Measurements from ENCODE around the gene SCD5. TPM values are rescaled to one million over a fixed set of nuclear protein-coding genes. Genes with fewer than 3 reads are reported as not detected.

The SCD5 gene
- polyA plus RNA-seq, 4 donors, result 0.45 to 73.0 (median 5.3) TPM

GRCh38 chr4:82782626-82783345, 15.8 kb downstream of the SCD5 start:
- H3K4me3 ChIP-seq (ENCODE audit: low read depth in 1 of 3, low read length in 3 of 3), result no peak overlapping the region
- WGBS, 3 donors, result 56 to 64% (median 59%) methylated on average over 5 of the region's 5 CpGs
- peaks cover 0 to 6% of the 10 kb centered on the region in 2 donors for H3K9me3 ChIP-seq (ENCODE audit: control insufficient read depth in 2 of 2, insufficient read depth in 1 of 2, low read depth in 1 of 2, low read length in 1 of 2)
- peaks cover 3 to 79% (median 6%) of the 10 kb centered on the region in 3 donors for H3K4me1 ChIP-seq (ENCODE audit: control insufficient read depth in 3 of 3, insufficient read depth in 2 of 3, low read depth in 1 of 3, low read length in 2 of 3)
- peak overlapping the region in 1 of 3 donors; percentile 84 for H3K27ac ChIP-seq (ENCODE audit: low read depth in 1 of 3, low read length in 2 of 3)
- peaks cover 0 to 12% (median 0%) of the 10 kb centered on the region in 3 donors for H3K36me3 ChIP-seq (ENCODE audit: control insufficient read depth in 3 of 3, insufficient read depth in 2 of 3, low read depth in 1 of 3, low read length in 3 of 3)
- H3K27me3 ChIP-seq (ENCODE audit: control insufficient read depth in 3 of 3, insufficient read depth in 3 of 3, low read length in 3 of 3), result no peaks in the 10 kb centered on the region
- FAIRE-seq (no peak), DNase-seq (peak in 1 of 2 donors; percentile 47)

- DNase-seq (peak; percentile 70 to 97), FAIRE-seq (no peak)
- no peak overlapping the region for H3K4me3 ChIP-seq (ENCODE audit: low read depth in 1 of 3, low read length in 3 of 3)
- H3K27me3 ChIP-seq (ENCODE audit: control insufficient read depth in 3 of 3, insufficient read depth in 3 of 3, low read length in 3 of 3), result no peaks in the 10 kb centered on the region
- WGBS, 3 donors, result 16 to 29% (median 18%) methylated on average over 10 of the region's 10 CpGs
- H3K27ac ChIP-seq (ENCODE audit: low read depth in 1 of 3, low read length in 2 of 3), result peak overlapping the region in 2 of 3 donors; percentile 53 to 84
- H3K36me3 ChIP-seq (ENCODE audit: control insufficient read depth in 3 of 3, insufficient read depth in 2 of 3, low read depth in 1 of 3, low read length in 3 of 3), result peaks cover 0 to 10% (median 0%) of the 10 kb centered on the region in 3 donors
- no peaks in the 10 kb centered on the region for H3K9me3 ChIP-seq (ENCODE audit: control insufficient read depth in 2 of 2, insufficient read depth in 1 of 2, low read depth in 1 of 2, low read length in 1 of 2)
- peaks cover 3 to 73% (median 5%) of the 10 kb centered on the region in 3 donors for H3K4me1 ChIP-seq (ENCODE audit: control insufficient read depth in 3 of 3, insufficient read depth in 2 of 3, low read depth in 1 of 3, low read length in 2 of 3)
These were observed 17.8 kb downstream of the SCD5 start for GRCh38 chr4:82780752-82781231.

DNA sequence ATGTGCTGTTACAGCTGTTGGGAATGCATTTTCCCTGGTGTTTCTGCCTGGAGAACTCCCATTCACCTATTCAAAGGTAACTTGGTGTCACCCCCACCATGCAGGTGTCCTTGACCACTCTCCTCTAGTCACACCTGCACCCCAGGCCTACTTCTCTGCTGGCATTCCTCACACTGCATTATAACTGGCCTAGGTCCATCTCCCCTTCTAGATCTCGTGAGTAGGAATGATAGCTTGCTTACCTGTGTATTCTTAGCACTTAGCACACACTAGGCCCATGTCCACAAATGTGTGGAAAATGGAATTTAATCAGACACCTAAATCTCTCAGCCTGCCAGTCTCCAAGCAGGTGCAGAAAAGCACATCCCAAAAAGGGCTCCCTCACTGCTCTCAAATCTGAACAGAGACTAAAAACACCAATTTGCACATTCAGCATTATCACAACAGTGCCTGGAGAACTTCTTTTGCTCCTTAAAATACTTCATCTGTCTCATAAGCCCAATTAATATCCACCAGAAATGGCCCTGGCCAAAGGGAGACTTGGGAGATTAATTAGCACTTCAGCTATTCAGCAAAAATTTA, 18.3 kb downstream of the SCD5 start:
- H3K4me1 ChIP-seq (ENCODE audit: control insufficient read depth in 3 of 3, insufficient read depth in 2 of 3, low read depth in 1 of 3, low read length in 2 of 3), result peaks cover 2 to 69% (median 3%) of the 10 kb centered on the region in 3 donors
- no peaks in the 10 kb centered on the region for H3K9me3 ChIP-seq (ENCODE audit: control insufficient read depth in 2 of 2, insufficient read depth in 1 of 2, low read depth in 1 of 2, low read length in 1 of 2)
- DNase-seq (peak in 1 of 2 donors; percentile 49), FAIRE-seq (no peak)
- H3K4me3 ChIP-seq (ENCODE audit: low read depth in 1 of 3, low read length in 3 of 3), result no peak overlapping the region
- 12 to 62% (median 29%) methylated on average over 1 of the region's 1 CpG for WGBS, 3 donors
- H3K36me3 ChIP-seq (ENCODE audit: control insufficient read depth in 3 of 3, insufficient read depth in 2 of 3, low read depth in 1 of 3, low read length in 3 of 3), result peaks cover 0 to 12% (median 0%) of the 10 kb centered on the region in 3 donors
- H3K27me3 ChIP-seq (ENCODE audit: control insufficient read depth in 3 of 3, insufficient read depth in 3 of 3, low read length in 3 of 3), result no peaks in the 10 kb centered on the region
- peak overlapping the region in 1 of 3 donors; percentile 84 for H3K27ac ChIP-seq (ENCODE audit: low read depth in 1 of 3, low read length in 2 of 3)

DNA sequence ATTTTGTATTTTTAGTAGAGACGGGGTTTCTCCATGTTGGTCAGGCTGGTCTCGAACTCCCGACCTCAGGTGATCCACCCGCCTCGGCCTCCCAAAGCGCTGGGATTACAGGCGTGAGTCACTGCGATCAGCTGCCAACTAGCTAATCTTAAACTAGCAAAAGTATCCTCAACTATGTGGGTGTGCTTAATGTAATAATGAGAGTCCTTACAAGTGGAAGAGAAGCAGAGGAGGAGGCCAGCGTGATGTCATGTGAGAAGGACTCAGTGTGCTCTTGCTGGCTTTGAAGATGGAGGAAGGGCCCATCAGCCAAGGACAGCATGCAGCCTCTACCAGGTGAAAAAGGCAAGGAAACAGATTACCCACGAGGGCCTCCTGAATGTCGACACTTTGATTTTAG, 19.6 kb downstream of the SCD5 start:
- Histone ChIP-seq H3K9me3 (ENCODE audit: control insufficient read depth in 2 of 2, insufficient read depth in 1 of 2, low read depth in 1 of 2, low read length in 1 of 2) (no peaks in the 10 kb centered on the region), H3K27ac (ENCODE audit: low read depth in 1 of 3, low read length in 2 of 3) (peak overlapping the region in 1 of 3 donors; percentile 84), H3K27me3 (ENCODE audit: control insufficient read depth in 3 of 3, insufficient read depth in 3 of 3, low read length in 3 of 3) (no peaks in the 10 kb centered on the region), H3K4me1 (ENCODE audit: control insufficient read depth in 3 of 3, insufficient read depth in 2 of 3, low read depth in 1 of 3, low read length in 2 of 3) (peaks cover 0 to 62% (median 0%) of the 10 kb centered on the region in 3 donors), H3K36me3 (ENCODE audit: control insufficient read depth in 3 of 3, insufficient read depth in 2 of 3, low read depth in 1 of 3, low read length in 3 of 3) (peaks cover 0 to 17% (median 0%) of the 10 kb centered on the region in 3 donors), H3K4me3 (ENCODE audit: low read depth in 1 of 3, low read length in 3 of 3) (no peak overlapping the region)
- 69 to 78% (median 71%) methylated on average over 8 to 11 of the region's 11 CpGs for WGBS, 3 donors
- FAIRE-seq, result no peak
- no peak for DNase-seq

GRCh38 chr4:82777857-82778525, 20.6 kb downstream of the SCD5 start:
- H3K27me3 ChIP-seq (ENCODE audit: control insufficient read depth in 3 of 3, insufficient read depth in 3 of 3, low read length in 3 of 3), result no peaks in the 10 kb centered on the region
- DNase-seq, result no peak
- FAIRE-seq, result no peak
- H3K4me1 ChIP-seq (ENCODE audit: control insufficient read depth in 3 of 3, insufficient read depth in 2 of 3, low read depth in 1 of 3, low read length in 2 of 3), result peaks cover 0 to 57% (median 0%) of the 10 kb centered on the region in 3 donors
- WGBS, 3 donors, result 90 to 97% (median 93%) methylated on average over 5 of the region's 5 CpGs
- no peaks in the 10 kb centered on the region for H3K9me3 ChIP-seq (ENCODE audit: control insufficient read depth in 2 of 2, insufficient read depth in 1 of 2, low read depth in 1 of 2, low read length in 1 of 2)
- no peak overlapping the region for H3K27ac ChIP-seq (ENCODE audit: low read depth in 1 of 3, low read length in 2 of 3)
- H3K36me3 ChIP-seq (ENCODE audit: control insufficient read depth in 3 of 3, insufficient read depth in 2 of 3, low read depth in 1 of 3, low read length in 3 of 3), result peaks cover 0 to 20% (median 0%) of the 10 kb centered on the region in 3 donors
- H3K4me3 ChIP-seq (ENCODE audit: low read depth in 1 of 3, low read length in 3 of 3), result no peak overlapping the region

GRCh38 chr4:82776925-82777542, 21.6 kb downstream of the SCD5 start:
- FAIRE-seq (no peak), DNase-seq (no peak)
- Histone ChIP-seq H3K27ac (ENCODE audit: low read depth in 1 of 3, low read length in 2 of 3) (no peak overlapping the region), H3K4me1 (ENCODE audit: control insufficient read depth in 3 of 3, insufficient read depth in 2 of 3, low read depth in 1 of 3, low read length in 2 of 3) (peaks cover 0 to 48% (median 0%) of the 10 kb centered on the region in 3 donors), H3K27me3 (ENCODE audit: control insufficient read depth in 3 of 3, insufficient read depth in 3 of 3, low read length in 3 of 3) (no peaks in the 10 kb centered on the region), H3K36me3 (ENCODE audit: control insufficient read depth in 3 of 3, insufficient read depth in 2 of 3, low read depth in 1 of 3, low read length in 3 of 3) (peaks cover 0 to 25% (median 0%) of the 10 kb centered on the region in 3 donors), H3K4me3 (ENCODE audit: low read depth in 1 of 3, low read length in 3 of 3) (no peak overlapping the region), H3K9me3 (ENCODE audit: control insufficient read depth in 2 of 2, insufficient read depth in 1 of 2, low read depth in 1 of 2, low read length in 1 of 2) (no peaks in the 10 kb centered on the region)
- 66 to 73% (median 67%) methylated on average over 5 of the region's 5 CpGs for WGBS, 3 donors

DNA sequence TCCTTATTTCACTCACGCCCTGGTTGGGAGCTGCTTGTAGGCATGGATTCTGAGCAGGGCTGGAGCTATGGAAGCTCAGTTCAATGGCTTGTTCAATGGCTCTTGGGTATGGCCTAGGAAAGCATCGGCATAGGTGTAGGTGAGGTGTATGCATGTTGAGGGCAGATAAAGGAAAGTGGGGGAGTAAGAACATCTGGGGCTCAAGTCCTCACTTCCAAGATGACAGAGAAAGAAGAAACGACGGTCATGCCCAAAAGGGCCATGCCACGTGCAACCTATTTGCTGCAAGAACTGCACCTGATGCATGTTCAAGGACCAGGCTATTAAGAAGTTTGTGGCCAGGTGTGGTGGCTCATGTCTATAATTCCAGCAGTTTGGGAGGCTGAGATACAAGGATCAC, 23.4 kb downstream of the SCD5 start:
- no peak overlapping the region for H3K27ac ChIP-seq (ENCODE audit: low read depth in 1 of 3, low read length in 2 of 3)
- no peak for FAIRE-seq
- peaks cover 0 to 30% (median 0%) of the 10 kb centered on the region in 3 donors for H3K4me1 ChIP-seq (ENCODE audit: control insufficient read depth in 3 of 3, insufficient read depth in 2 of 3, low read depth in 1 of 3, low read length in 2 of 3)

DNA sequence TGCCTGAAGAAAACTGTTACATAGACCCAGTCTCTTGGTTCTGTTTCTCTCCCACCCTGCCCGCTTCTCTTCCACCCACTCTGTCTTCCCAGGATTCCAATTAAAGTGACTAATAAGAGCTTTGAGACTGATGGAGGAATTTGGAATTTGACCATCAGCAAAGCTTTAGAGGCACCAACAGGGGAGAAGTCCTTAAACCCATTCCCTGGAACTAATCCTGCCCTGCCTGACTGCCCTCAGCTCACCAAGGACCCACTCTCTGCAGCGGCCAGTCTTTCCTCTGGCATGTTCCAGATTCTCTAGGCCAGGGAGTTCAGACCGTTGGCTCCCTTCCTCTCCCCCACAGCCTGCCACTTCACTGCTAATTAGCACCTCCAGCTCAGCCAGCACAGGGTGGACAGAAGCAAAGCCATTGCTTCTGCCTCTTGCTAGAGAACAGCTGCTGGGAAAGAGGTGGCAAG, 23.9 kb downstream of the SCD5 start:
- DNase-seq (no peak), FAIRE-seq (no peak)
- H3K9me3 ChIP-seq (ENCODE audit: control insufficient read depth in 2 of 2, insufficient read depth in 1 of 2, low read depth in 1 of 2, low read length in 1 of 2), result no peaks in the 10 kb centered on the region
- H3K4me3 ChIP-seq (ENCODE audit: low read depth in 1 of 3, low read length in 3 of 3), result no peak overlapping the region
- peaks cover 0 to 25% (median 0%) of the 10 kb centered on the region in 3 donors for H3K4me1 ChIP-seq (ENCODE audit: control insufficient read depth in 3 of 3, insufficient read depth in 2 of 3, low read depth in 1 of 3, low read length in 2 of 3)
- no peaks in the 10 kb centered on the region for H3K27me3 ChIP-seq (ENCODE audit: control insufficient read depth in 3 of 3, insufficient read depth in 3 of 3, low read length in 3 of 3)
- WGBS, 3 donors, result 35 to 69% (median 52%) methylated on average over 3 of the region's 3 CpGs
- no peak overlapping the region for H3K27ac ChIP-seq (ENCODE audit: low read depth in 1 of 3, low read length in 2 of 3)
- H3K36me3 ChIP-seq (ENCODE audit: control insufficient read depth in 3 of 3, insufficient read depth in 2 of 3, low read depth in 1 of 3, low read length in 3 of 3), result peaks cover 0 to 25% (median 0%) of the 10 kb centered on the region in 3 donors

More for the DNA sequence above, 23.4 kb downstream of the SCD5 start:
- peaks cover 0 to 25% (median 0%) of the 10 kb centered on the region in 3 donors for H3K36me3 ChIP-seq (ENCODE audit: control insufficient read depth in 3 of 3, insufficient read depth in 2 of 3, low read depth in 1 of 3, low read length in 3 of 3)
- no peak overlapping the region for H3K4me3 ChIP-seq (ENCODE audit: low read depth in 1 of 3, low read length in 3 of 3)
- no peak for DNase-seq
- no peaks in the 10 kb centered on the region for H3K27me3 ChIP-seq (ENCODE audit: control insufficient read depth in 3 of 3, insufficient read depth in 3 of 3, low read length in 3 of 3)
- no peaks in the 10 kb centered on the region for H3K9me3 ChIP-seq (ENCODE audit: control insufficient read depth in 2 of 2, insufficient read depth in 1 of 2, low read depth in 1 of 2, low read length in 1 of 2)
- 74 to 89% (median 88%) methylated on average over 5 of the region's 5 CpGs for WGBS, 3 donors

Measured in small intestine (tissue), 7 donors.